ENCODE data around the gene COX6B2.

Gene COX6B2

DNA sequence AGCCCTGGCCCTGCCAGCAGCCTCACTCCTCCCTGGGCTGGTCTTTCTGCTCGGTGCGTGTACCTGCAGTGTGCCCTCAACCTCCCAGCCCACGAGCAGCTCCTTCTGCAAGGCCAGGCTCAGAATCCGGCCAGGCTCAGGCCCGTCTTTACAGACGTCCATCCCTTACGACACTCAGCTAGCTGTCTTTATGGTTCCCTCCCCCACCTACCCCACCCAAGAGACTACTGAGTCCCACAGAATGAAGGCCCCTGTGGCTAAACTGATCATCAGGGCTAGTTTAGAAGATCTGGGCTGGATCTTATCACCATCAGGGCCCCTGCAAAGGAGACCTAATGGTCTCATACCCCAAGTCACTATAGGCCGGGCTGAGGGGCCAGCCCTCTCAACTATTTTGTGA, 40.1 kb downstream of the COX6B2 start:
- TF ChIP-seq, protein P1, sequence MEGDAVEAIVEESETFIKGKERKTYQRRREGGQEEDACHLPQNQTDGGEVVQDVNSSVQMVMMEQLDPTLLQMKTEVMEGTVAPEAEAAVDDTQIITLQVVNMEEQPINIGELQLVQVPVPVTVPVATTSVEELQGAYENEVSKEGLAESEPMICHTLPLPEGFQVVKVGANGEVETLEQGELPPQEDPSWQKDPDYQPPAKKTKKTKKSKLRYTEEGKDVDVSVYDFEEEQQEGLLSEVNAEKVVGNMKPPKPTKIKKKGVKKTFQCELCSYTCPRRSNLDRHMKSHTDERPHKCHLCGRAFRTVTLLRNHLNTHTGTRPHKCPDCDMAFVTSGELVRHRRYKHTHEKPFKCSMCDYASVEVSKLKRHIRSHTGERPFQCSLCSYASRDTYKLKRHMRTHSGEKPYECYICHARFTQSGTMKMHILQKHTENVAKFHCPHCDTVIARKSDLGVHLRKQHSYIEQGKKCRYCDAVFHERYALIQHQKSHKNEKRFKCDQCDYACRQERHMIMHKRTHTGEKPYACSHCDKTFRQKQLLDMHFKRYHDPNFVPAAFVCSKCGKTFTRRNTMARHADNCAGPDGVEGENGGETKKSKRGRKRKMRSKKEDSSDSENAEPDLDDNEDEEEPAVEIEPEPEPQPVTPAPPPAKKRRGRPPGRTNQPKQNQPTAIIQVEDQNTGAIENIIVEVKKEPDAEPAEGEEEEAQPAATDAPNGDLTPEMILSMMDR (IDR thresholded peaks at IDR 0.05; ENCODE audit: low read depth, low read length, missing control alignments) = no peak
- DNase-seq (ENCODE audit: extremely low read depth, low read depth) = no peak
- no peak overlapping the region for H3K4me3 ChIP-seq (replicated peaks; ENCODE audit: low read depth, low read length)

DNA sequence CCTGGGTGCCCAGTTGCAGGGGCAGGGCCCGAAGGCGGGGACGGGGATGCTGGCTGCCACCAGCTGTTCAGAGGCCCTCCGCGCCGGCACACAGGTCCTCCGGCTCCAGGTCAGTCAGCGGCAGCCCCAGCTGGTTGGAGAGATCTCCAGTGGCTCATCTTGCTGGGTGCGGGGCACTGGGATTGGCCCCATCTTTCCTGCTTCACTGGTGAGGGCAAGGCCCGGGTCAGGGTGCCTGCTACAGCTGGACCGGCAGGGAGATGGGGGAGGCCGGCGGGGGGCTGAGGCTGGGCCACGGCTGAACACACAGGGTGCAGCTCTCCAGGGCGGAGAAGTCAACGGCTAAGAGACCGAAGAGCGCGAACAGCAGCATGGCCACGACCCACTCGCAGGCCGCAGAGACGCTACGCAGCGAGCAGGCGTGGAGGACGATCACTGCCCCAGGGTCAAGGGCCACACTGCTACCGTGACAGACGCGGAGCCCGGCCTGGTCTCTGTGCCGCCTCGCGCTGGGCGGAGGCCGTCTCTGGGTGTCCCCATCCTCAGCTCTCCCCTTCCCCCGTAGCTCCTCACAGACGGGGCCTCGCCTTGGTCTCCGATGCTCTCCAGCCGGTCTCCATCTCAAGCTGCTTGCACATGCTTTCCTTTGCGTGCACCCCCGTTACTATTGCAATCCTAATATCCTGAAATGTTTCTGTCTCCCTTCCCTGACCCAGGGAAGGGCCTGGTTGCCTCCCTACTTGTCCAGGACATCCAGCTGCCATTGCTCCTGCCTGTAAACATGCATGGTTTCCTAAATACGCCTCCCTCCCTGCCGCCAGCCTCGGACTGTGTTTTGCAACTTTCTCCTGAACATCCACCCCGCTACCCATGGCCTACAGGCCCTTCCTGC, 41.7 kb downstream of the COX6B2 start:
- no peak overlapping the region for H3K4me3 ChIP-seq (replicated peaks; ENCODE audit: low read depth, low read length)
- TF ChIP-seq, protein P1 (IDR thresholded peaks at IDR 0.05; ENCODE audit: low read depth, low read length, missing control alignments) = no peak
- no peak for DNase-seq (ENCODE audit: extremely low read depth, low read depth)

DNA sequence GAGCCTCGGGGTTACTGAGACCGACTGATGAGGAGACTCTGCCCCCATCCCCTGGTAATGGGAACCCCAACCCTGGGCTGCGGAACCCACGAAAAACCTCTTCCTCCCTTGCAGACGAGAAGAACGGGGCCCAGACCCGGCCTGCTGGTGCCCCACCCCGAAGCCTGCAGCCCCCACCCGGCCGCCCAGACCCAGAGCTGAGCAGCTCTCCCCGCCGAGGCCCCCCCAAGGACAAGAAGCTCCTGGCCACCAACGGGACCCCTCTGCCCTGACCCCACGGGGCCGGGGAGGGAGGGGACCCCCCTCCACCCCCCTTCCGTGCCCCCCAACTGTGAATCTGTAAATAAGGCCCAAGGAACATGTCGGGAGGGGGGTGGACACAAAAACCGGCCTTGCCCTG, 42.7 kb downstream of the COX6B2 start:
- TF ChIP-seq, protein P1 (IDR thresholded peaks at IDR 0.05; ENCODE audit: low read depth, low read length, missing control alignments) = no peak
- no peak for DNase-seq (ENCODE audit: extremely low read depth, low read depth)
- H3K4me3 ChIP-seq (replicated peaks; ENCODE audit: low read depth, low read length) = no peak overlapping the region

DNA sequence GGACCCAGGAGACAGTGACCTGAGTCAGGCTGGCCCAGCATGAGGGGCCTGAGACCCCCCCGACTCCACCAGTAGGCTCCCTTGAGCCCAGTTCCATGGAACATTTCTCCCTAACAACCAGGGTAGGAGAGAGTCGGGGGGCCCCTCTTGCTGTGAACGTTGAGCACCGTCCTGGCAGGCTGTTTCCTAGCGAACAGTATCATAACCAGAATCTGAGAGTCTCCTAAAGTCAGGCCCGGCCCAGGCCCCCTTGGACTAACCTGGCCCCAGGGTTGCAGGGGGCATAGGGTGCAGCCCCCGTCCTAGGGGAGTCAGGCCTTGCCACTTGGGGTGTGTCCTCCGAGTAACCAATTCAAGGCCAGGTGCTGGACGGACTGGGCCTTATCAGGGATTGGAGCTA, 43.1 kb downstream of the COX6B2 start:
- TF ChIP-seq, protein P1 (IDR thresholded peaks at IDR 0.05; ENCODE audit: low read depth, low read length, missing control alignments) = no peak
- DNase-seq (ENCODE audit: extremely low read depth, low read depth) = no peak
- no peak overlapping the region for H3K4me3 ChIP-seq (replicated peaks; ENCODE audit: low read depth, low read length)

DNA sequence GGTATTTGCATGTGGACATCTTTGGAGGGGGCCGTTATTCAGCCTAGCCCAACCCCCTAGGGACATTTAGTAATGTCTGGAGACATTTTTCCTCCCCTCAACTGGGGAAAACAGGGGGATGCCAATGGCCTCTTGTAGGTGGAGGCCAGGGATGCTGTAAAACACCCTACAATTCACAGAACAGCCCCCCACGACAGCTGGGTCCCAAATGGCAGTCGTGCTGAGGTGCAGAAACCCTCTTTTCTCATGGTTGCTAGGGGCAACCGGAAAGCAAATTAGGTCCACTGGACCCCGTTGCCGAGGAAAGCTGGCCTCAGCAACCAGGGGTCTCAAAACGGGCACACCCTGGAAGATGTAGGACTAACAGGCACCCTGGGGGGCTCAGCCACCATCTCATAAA, 44.0 kb downstream of the COX6B2 start:
- H3K4me3 ChIP-seq (replicated peaks; ENCODE audit: low read depth, low read length) = no peak overlapping the region
- TF ChIP-seq, protein P1 (IDR thresholded peaks at IDR 0.05; ENCODE audit: low read depth, low read length, missing control alignments) = no peak
- no peak for DNase-seq (ENCODE audit: extremely low read depth, low read depth)

DNA sequence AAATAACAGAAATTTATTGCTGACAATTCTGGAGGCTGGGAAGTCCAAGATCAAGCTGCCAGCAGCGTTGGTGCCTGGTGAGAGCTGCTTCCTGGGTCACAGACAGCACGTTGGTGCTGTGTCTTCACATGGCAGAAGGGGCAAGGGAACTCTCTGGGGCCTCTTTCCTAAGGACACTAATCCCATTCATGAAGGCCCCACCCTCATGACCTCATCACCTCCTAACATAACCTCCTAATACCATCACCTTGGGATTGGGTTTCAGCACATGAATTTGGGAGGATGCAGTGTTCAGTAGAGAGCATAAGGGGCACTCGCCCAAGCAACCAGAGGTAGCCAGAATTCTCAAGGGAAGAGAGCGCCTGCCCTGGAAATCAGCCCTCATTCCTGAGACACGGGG, 45.1 kb downstream of the COX6B2 start:
- TF ChIP-seq, protein P1 (IDR thresholded peaks at IDR 0.05; ENCODE audit: low read depth, low read length, missing control alignments) = no peak
- DNase-seq (ENCODE audit: extremely low read depth, low read depth) = no peak
- no peak overlapping the region for H3K4me3 ChIP-seq (replicated peaks; ENCODE audit: low read depth, low read length)
